ENCODE results near the gene EDDM13. TPM values are rescaled to one million over a fixed set of nuclear protein-coding genes. Genes with fewer than 3 reads are reported as not detected.
"Not testable (repeated sequence)": the region's sequence is repeated elsewhere in the genome, so short reads cannot be mapped to it uniquely, and the experiment has no call there.

The EDDM13 gene
- total RNA-seq, 1 donor = not detected

DNA sequence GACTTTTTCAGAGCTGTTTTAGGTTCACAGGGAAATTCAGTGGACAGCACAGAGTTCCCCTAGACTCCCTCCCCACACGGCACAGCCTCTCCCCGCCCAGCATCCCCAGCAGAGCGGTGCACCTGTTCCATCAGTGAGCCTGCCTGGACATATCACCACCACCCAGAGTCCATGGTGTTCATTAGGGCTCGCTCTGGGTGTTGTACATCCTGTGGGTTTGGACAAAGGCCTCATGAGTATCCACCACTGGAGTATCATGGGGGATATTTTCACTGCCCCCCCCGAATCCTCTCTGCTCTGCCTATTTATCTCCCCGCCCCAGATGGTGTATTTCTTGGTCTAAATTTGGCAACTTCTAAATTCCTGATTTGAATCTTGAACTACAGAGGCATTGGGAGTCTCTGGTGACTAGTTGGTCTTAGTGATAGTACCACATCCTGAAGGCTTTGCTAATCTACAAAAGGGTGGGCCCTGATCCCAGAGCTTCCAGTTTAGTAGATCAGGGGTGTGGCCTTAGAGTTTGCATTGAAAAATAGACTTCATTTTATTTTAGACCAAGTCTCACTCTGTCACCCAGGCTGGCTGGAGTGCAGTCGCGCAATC, 23.7 kb upstream of the EDDM13 start:
- not testable (repeated sequence) for DNase-seq (ENCODE audit: insufficient read length, low spot score, missing footprints); H2AFZ ChIP-seq (ENCODE audit: low read length); H3K36me3 ChIP-seq (ENCODE audit: insufficient read depth, low read length); H3K4me2 ChIP-seq (ENCODE audit: insufficient read depth, low read length); H3K79me2 ChIP-seq (ENCODE audit: insufficient read depth, low read length); H3K27ac ChIP-seq (ENCODE audit: low read depth, low read length); H4K20me1 ChIP-seq (ENCODE audit: insufficient read depth, low read length); H3K4me1 ChIP-seq (ENCODE audit: insufficient read depth, low read length); H3K27me3 ChIP-seq (ENCODE audit: insufficient read depth, low read length); H3K9me3 ChIP-seq (ENCODE audit: low read depth, low read length); H3K4me3 ChIP-seq (ENCODE audit: insufficient read depth, low read length)

- TF ChIP-seq CTCF (IDR thresholded peaks at IDR 0.05; ENCODE audit: extremely low read depth, low read depth, low read length) = peak; percentile 86
- no peak overlapping the region for H3K27ac ChIP-seq (ENCODE audit: low read depth, low read length)
- H3K4me2 ChIP-seq (ENCODE audit: insufficient read depth, low read length) = no peak overlapping the region
- peak; percentile 89 for DNase-seq (ENCODE audit: insufficient read length, low spot score, missing footprints)
- H3K27me3 ChIP-seq (ENCODE audit: insufficient read depth, low read length) = no peaks in the 10 kb centered on the region
- no peaks in the 10 kb centered on the region for H3K79me2 ChIP-seq (ENCODE audit: insufficient read depth, low read length)
- H3K4me1 ChIP-seq (ENCODE audit: insufficient read depth, low read length) = no peaks in the 10 kb centered on the region
- no peaks in the 10 kb centered on the region for H3K9me3 ChIP-seq (ENCODE audit: low read depth, low read length)
- H3K36me3 ChIP-seq (ENCODE audit: insufficient read depth, low read length) = no peaks in the 10 kb centered on the region
- H3K4me3 ChIP-seq (ENCODE audit: insufficient read depth, low read length) = no peak overlapping the region
- peak overlapping the region; percentile 96 for H2AFZ ChIP-seq (ENCODE audit: low read length)
- peaks cover 3% of the 10 kb centered on the region for H4K20me1 ChIP-seq (ENCODE audit: insufficient read depth, low read length)
Measured at GRCh38 chr19:56252699-56253422, 19.7 kb upstream of the EDDM13 start.

DNA sequence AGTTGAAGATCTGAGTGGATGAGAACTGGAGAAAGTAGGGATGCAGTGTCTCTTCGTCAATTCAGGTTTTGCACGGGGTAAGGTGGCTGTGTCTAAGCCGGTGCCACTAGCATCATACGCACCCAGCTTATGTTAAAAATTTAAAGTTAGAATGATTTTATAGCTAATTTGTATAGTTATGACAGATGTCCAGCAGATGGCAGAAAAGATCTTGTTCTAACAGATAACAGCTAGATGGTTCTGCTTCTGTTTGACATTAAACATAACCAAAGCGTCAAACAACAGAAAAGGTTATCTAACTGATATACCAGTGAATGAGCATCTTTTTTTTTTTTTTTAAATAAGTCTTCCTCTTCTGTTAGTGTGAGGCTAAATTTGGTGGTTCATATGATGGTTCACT, 18.8 kb upstream of the EDDM13 start:
- Histone ChIP-seq H3K9me3 (ENCODE audit: low read depth, low read length) (no peaks in the 10 kb centered on the region), H3K36me3 (ENCODE audit: insufficient read depth, low read length) (no peaks in the 10 kb centered on the region), H2AFZ (ENCODE audit: low read length) (no peak overlapping the region), H3K27ac (ENCODE audit: low read depth, low read length) (no peak overlapping the region), H3K4me3 (ENCODE audit: insufficient read depth, low read length) (no peak overlapping the region), H3K4me1 (ENCODE audit: insufficient read depth, low read length) (no peaks in the 10 kb centered on the region), H3K79me2 (ENCODE audit: insufficient read depth, low read length) (no peaks in the 10 kb centered on the region), H4K20me1 (ENCODE audit: insufficient read depth, low read length) (peaks cover 3% of the 10 kb centered on the region), H3K4me2 (ENCODE audit: insufficient read depth, low read length) (no peak overlapping the region), H3K27me3 (ENCODE audit: insufficient read depth, low read length) (no peaks in the 10 kb centered on the region)
- DNase-seq (ENCODE audit: insufficient read length, low spot score, missing footprints) = peak; percentile 57
- TF ChIP-seq CTCF (IDR thresholded peaks at IDR 0.05; ENCODE audit: extremely low read depth, low read depth, low read length) = peak; percentile 53

- H2AFZ ChIP-seq (ENCODE audit: low read length) = no peak overlapping the region
- H3K4me3 ChIP-seq (ENCODE audit: insufficient read depth, low read length) = no peak overlapping the region
- no peak for DNase-seq (ENCODE audit: insufficient read length, low spot score, missing footprints)
- H3K4me2 ChIP-seq (ENCODE audit: insufficient read depth, low read length) = no peak overlapping the region
- H3K27me3 ChIP-seq (ENCODE audit: insufficient read depth, low read length) = no peaks in the 10 kb centered on the region
- H4K20me1 ChIP-seq (ENCODE audit: insufficient read depth, low read length) = peaks cover 3% of the 10 kb centered on the region
- no peak for TF ChIP-seq CTCF (IDR thresholded peaks at IDR 0.05; ENCODE audit: extremely low read depth, low read depth, low read length)
- no peaks in the 10 kb centered on the region for H3K9me3 ChIP-seq (ENCODE audit: low read depth, low read length)
- H3K4me1 ChIP-seq (ENCODE audit: insufficient read depth, low read length) = no peaks in the 10 kb centered on the region
- H3K27ac ChIP-seq (ENCODE audit: low read depth, low read length) = no peak overlapping the region
- no peaks in the 10 kb centered on the region for H3K36me3 ChIP-seq (ENCODE audit: insufficient read depth, low read length)
- no peaks in the 10 kb centered on the region for H3K79me2 ChIP-seq (ENCODE audit: insufficient read depth, low read length)
Measured at GRCh38 chr19:56258272-56258671, 14.3 kb upstream of the EDDM13 start.
